Esophagus (tissue), 2 donors: ENCODE results near the gene DMXL2. TPM values are rescaled to one million over a fixed set of nuclear protein-coding genes. Genes with fewer than 3 reads are reported as not detected.
"Not testable (repeated sequence)": the region's sequence is repeated elsewhere in the genome, so short reads cannot be mapped to it uniquely, and the experiment has no call there.

ENCODE experiments used
- H3K27ac ChIP-seq, 2 donors: one replicate each; pipeline ENCODE4 v1.5.1; 2013; ENCODE audit warnings: low read depth in 2 of 2, mild to moderate bottlenecking in 2 of 2, inconsistent platforms in 1 of 2, low read length in 1 of 2, moderate library complexity in 1 of 2
- H3K27me3 ChIP-seq, 2 donors: one replicate each; pipeline ENCODE4 v1.6.1; 2013; ENCODE audit warnings: low read length in 2 of 2, control low read depth in 1 of 2, mild to moderate bottlenecking in 1 of 2; ENCODE audit not compliant: insufficient read depth in 2 of 2, control insufficient read depth in 1 of 2
- H3K36me3 ChIP-seq, 2 donors: one replicate each; pipeline ENCODE4 v1.6.1; 2013; ENCODE audit warnings: low read length in 1 of 2; ENCODE audit not compliant: control insufficient read depth in 2 of 2, insufficient read depth in 2 of 2
- H3K4me1 ChIP-seq, 2 donors: one replicate each; pipeline ENCODE4 v1.6.1; 2013; ENCODE audit warnings: low read length in 1 of 2; ENCODE audit not compliant: control insufficient read depth in 2 of 2, insufficient read depth in 2 of 2
- H3K4me3 ChIP-seq, 2 donors: one replicate each; pipeline ENCODE4 v1.5.1; 2013; ENCODE audit warnings: low read length in 2 of 2, mild to moderate bottlenecking in 2 of 2, low read depth in 1 of 2, moderate library complexity in 1 of 2
- H3K9me3 ChIP-seq, 2 donors: one replicate each; pipeline ENCODE4 v1.6.1; 2013; ENCODE audit warnings: mild to moderate bottlenecking in 2 of 2, low read depth in 1 of 2, low read length in 1 of 2, moderate library complexity in 1 of 2; ENCODE audit not compliant: control insufficient read depth in 2 of 2, insufficient read depth in 1 of 2
- WGBS, 2 donors: extraction: QIAGEN DNeasy Blood & Tissue Kit; methylation state at CpG; one replicate each; pipeline ENCODE4 v1.1.7; 2013; 5-methylcytosine and 5-hydroxymethylcytosine counted together
- polyA plus RNA-seq, 2 donors: library from polyadenylated mRNA; stranded (reverse); fragments of 200-250 nt; gene quantifications; one replicate each; pipeline ENCODE4 v1.2.3, GENCODE V29; 2013
- donor health status: healthy with polysubstance abuse.
- donor health status: Bipolar disorder and iron deficiency.

The DMXL2 gene
- polyA plus RNA-seq, 2 donors = 4.8 to 6.5 TPM

DNA sequence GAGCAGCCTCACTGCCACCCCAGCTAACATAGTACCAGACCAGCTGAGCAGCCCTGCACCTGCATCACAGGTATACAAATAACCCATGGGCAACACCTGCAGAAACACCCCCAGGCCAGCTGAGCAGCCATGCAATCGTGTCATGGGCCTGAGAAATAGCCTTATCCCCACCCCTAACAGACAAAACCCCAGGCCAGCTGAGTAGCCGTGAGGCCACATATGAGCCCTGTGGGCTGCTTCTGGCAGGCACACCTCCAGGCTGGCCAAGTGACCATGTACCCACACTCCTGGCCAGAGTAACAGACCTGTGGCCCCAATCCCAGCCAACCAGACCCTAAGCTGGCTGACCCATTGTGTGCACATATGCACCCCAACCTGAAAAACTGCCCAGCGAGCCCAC is 138.6 kb downstream of the DMXL2 start:
- no peak overlapping the region for H3K27ac ChIP-seq
- WGBS, 2 donors = 97 to 100% methylated on average over 3 of the region's 3 CpGs
- H3K4me3 ChIP-seq = no peak overlapping the region
- peaks cover 0 to 3% of the 10 kb centered on the region in 2 donors for H3K36me3 ChIP-seq
- H3K27me3 ChIP-seq = no peaks in the 10 kb centered on the region
- H3K4me1 ChIP-seq = no peaks in the 10 kb centered on the region
- H3K9me3 ChIP-seq = peaks cover 3 to 13% of the 10 kb centered on the region in 2 donors

- no peak overlapping the region for H3K27ac ChIP-seq
- WGBS, 2 donors = 85 to 89% methylated on average over 8 of the region's 8 CpGs
- H3K9me3 ChIP-seq = peaks cover 3 to 13% of the 10 kb centered on the region in 2 donors
- no peak overlapping the region for H3K4me3 ChIP-seq
- H3K27me3 ChIP-seq = no peaks in the 10 kb centered on the region
- peaks cover 0 to 3% of the 10 kb centered on the region in 2 donors for H3K36me3 ChIP-seq
- H3K4me1 ChIP-seq = no peaks in the 10 kb centered on the region
Observed at GRCh38 chr15:51483520-51483919, 139.1 kb downstream of the DMXL2 start.

DNA sequence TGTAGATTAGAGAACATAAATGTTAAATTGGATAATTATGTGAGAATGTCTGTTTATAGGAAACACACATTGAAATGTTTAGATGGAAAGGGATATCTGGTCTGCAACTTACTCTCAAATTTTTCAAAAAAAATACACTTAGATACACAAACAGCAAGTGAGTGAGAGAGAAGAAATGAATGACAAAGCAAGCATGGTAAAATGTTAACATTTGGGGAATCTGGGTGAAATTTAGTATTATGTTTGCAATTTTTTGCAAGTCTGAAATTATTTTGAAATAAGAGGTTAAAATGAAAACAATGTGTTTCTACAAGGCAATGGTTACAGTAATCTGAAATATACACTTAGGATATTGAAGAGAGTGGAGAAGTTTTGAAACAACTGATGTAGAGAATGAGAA is 146.8 kb downstream of the DMXL2 start:
- Histone ChIP-seq H3K27ac (no peak overlapping the region), H3K4me1 (no peaks in the 10 kb centered on the region), H3K27me3 (no peaks in the 10 kb centered on the region), H3K4me3 (no peak overlapping the region), H3K36me3 (no peaks in the 10 kb centered on the region), H3K9me3 (no peaks in the 10 kb centered on the region)

DNA sequence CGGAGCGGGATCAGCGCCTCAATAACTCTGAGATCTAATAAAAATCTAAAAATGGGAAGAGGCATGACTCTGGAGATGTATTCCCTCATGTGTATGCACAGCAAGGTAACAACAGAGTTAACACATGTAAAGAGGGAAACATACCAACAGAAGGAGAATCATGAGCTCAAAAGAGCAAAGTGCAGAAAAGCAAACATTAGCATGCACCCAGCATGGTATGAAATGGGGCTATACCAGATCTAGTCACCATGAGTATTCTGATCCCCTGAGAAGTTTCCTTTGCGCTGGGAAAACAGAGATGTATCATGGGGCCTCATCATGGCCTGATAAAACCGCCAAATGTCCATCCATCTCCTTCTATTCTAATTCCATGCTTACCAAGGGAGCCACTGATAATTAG is 152.1 kb downstream of the DMXL2 start:
- 96 to 97% methylated on average over 5 of the region's 5 CpGs for WGBS, 2 donors
- H3K27ac ChIP-seq = no peak overlapping the region
- no peak overlapping the region for H3K4me3 ChIP-seq
- H3K4me1 ChIP-seq = no peaks in the 10 kb centered on the region
- no peaks in the 10 kb centered on the region for H3K36me3 ChIP-seq
- H3K9me3 ChIP-seq = no peaks in the 10 kb centered on the region
- H3K27me3 ChIP-seq = no peaks in the 10 kb centered on the region

DNA sequence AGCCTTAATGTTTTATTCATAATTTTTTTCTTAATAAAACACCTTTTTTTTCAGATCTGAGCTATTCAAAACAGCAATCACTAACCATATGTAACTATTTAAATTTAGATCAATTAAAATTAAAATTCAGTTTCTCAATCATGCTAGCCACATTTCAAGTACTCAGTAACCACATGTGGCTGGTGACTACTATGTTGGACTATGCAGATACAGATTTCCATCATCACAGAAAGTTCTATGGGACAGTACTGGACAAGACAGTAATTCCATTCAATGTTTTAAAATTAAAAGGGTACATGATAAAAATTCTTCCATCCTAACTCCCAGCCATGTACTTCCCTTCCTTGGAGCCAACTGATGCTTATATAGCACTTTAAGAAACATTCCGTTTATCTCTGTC is 161.8 kb downstream of the DMXL2 start:
- Histone ChIP-seq H3K27ac (no peak overlapping the region), H3K9me3 (no peaks in the 10 kb centered on the region), H3K4me1 (no peaks in the 10 kb centered on the region), H3K27me3 (no peaks in the 10 kb centered on the region), H3K36me3 (no peaks in the 10 kb centered on the region), H3K4me3 (no peak overlapping the region)
- WGBS, 2 donors = 86 to 95% methylated on average over 1 of the region's 1 CpG

GRCh38 chr15:51450001-51450400 is 172.6 kb downstream of the DMXL2 start:
- Histone ChIP-seq H3K9me3 (no peaks in the 10 kb centered on the region), H3K4me1 (no peaks in the 10 kb centered on the region), H3K4me3 (no peak overlapping the region), H3K27me3 (no peaks in the 10 kb centered on the region), H3K27ac (no peak overlapping the region), H3K36me3 (no peaks in the 10 kb centered on the region)
- 63 to 65% methylated on average over 6 of the region's 6 CpGs for WGBS, 2 donors

DNA sequence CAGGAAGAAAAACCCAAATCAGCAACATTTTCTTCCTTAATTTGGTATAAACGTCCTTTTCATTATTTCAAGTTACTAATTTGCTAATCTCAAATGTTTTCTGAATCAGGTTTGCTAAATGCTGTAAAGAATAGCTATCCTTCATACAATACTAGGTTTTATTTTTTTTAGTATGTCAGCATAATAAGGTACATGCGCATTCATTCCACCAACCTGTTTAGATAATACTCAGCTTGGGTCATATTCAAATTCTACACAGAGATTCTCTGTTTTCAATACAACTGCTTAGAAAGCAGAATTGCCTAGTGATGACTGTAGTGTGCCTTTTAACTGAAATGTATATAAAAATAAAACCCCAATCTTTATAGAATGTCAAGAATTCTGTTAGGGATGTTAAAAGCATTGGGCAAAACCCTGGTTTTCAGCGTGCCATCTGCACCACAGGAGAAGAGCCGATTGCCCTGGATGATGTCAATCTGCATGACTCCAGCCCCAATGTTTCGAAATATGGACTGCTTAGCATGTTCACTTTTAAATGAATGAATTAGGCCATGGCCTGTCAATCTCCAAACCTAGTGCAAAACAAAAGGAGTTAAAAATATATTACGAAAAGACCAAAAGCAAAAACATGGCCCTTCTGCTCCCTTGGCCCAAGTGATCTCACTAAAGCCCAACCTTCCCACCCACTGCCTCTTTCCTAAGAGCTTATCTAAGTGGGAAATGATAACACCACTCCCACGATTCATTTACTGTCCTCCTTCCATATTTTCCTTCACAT is 173.8 kb downstream of the DMXL2 start:
- H3K9me3 ChIP-seq = no peaks in the 10 kb centered on the region
- H3K27ac ChIP-seq = no peak overlapping the region
- H3K27me3 ChIP-seq = no peaks in the 10 kb centered on the region
- H3K4me3 ChIP-seq = no peak overlapping the region
- no peaks in the 10 kb centered on the region for H3K4me1 ChIP-seq
- 85% methylated on average over 7 of the region's 7 CpGs for WGBS, 2 donors
- no peaks in the 10 kb centered on the region for H3K36me3 ChIP-seq

- H3K27ac ChIP-seq = no peak overlapping the region
- H3K36me3 ChIP-seq = no peaks in the 10 kb centered on the region
- H3K4me1 ChIP-seq = no peaks in the 10 kb centered on the region
- 84 to 91% methylated on average over 4 of the region's 4 CpGs for WGBS, 2 donors
- no peaks in the 10 kb centered on the region for H3K27me3 ChIP-seq
- H3K4me3 ChIP-seq = no peak overlapping the region
- H3K9me3 ChIP-seq = no peaks in the 10 kb centered on the region
Observed at GRCh38 chr15:51447855-51448621, 174.5 kb downstream of the DMXL2 start.

GRCh38 chr15:51446029-51446744 is 176.4 kb downstream of the DMXL2 start:
- not testable (repeated sequence) for H3K4me1 ChIP-seq, H3K27ac ChIP-seq, H3K9me3 ChIP-seq, H3K36me3 ChIP-seq, H3K27me3 ChIP-seq, H3K4me3 ChIP-seq
- 86 to 91% methylated on average over 5 of the region's 5 CpGs for WGBS, 2 donors
